Activated CD8-positive, alpha-beta memory T cell treated with anti-CD3 and anti-CD28 coated beads, Interleukin-2, amount 10 ng/mL, durations not matched to agents 7 days and 5 days (primary cell): ENCODE measurements around the gene CFAP99. TPM values are rescaled to one million over a fixed set of nuclear protein-coding genes. Genes with fewer than 3 reads are reported as not detected.

ENCODE experiments used
- ATAC-seq: fragments of 150-1000 bp; cut with Tn5 transposase; one replicate; pipeline ENCODE4 v1.10.0; 2021; ENCODE audit warnings: moderate library complexity
- CTCF ChIA-PET: fragments of 350-600 bp; sonication (Branson Sonifier 250); formaldehyde crosslinking; loops from one replicate; lab custom pipeline; 2021; ENCODE audit warnings: antibody characterized with exemption; lab: Charles Lee
- DNase-seq: peaks from one replicate; pipeline ENCODE4 v3.0.0-alpha.2; 2020
- H3K27ac Mint-ChIP-seq: one replicate; pipeline ENCODE4 v1.8.0; 2021; ENCODE audit warnings: mild to moderate bottlenecking, mixed read lengths
- H3K27me3 Mint-ChIP-seq: one replicate; pipeline ENCODE4 v1.8.0; 2021; ENCODE audit warnings: mixed read lengths
- H3K36me3 Mint-ChIP-seq: one replicate; pipeline ENCODE4 v1.8.0; 2021; ENCODE audit warnings: mild to moderate bottlenecking, mixed read lengths
- H3K4me1 Mint-ChIP-seq: one replicate; pipeline ENCODE4 v1.8.0; 2021; ENCODE audit warnings: mixed read lengths
- H3K4me3 Mint-ChIP-seq: one replicate; pipeline ENCODE4 v1.8.0; 2021; ENCODE audit warnings: mild to moderate bottlenecking, moderate library complexity, mixed read lengths
- H3K9me3 Mint-ChIP-seq: one replicate; pipeline ENCODE4 v1.8.0; 2022; ENCODE audit warnings: low read depth, mixed read lengths
- total RNA-seq, 2 experiments: library from RNA; stranded (reverse); gene quantifications; one replicate each; pipeline ENCODE4 v1.2.3, GENCODE V29; 2021

Gene CFAP99
- total RNA-seq, 2 experiments from 2014 or later: not detected

DNA sequence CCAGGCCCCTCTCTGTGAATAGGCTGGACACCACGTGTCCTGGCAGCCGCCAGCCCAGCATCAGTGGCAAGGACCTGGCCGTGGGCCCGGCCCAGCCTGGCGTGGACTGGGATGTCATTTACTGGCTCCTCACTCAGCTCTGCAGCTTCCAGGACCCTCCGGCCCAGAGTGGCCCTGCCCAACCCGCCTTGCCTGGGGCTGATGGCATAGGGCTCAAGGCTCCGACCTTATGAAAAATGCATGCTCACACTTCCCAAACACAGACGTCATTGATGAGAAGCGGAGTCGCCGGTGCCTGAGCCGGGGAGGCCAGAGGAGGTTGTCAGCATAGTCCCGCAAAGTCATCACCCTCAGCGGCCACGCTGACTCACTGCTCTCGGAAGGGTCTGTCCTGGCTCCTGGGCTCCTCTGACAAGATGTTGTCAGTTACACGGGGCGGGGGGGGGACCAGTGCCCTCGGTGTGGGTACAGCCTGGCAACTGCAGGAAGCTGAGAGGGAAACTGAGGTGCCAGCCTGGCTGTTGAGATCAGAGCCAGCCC is 14.3 kb downstream of the CFAP99 start:
- Mint-ChIP-seq H3K27ac (no peak overlapping the region), H3K4me3 (no peak overlapping the region), H3K9me3 (no peaks in the 10 kb centered on the region), H3K36me3 (no peaks in the 10 kb centered on the region), H3K27me3 (no peaks in the 10 kb centered on the region), H3K4me1 (no peaks in the 10 kb centered on the region)
- CTCF ChIA-PET: interaction anchor here (0.9 to 2.2 kb wide), 2 partner anchors 9 to 14 kb away, joined by 3 to 9 read pairs; partner anchors contain the start of gene CFAP99
- DNase-seq (no peak), ATAC-seq (no peak)

DNA sequence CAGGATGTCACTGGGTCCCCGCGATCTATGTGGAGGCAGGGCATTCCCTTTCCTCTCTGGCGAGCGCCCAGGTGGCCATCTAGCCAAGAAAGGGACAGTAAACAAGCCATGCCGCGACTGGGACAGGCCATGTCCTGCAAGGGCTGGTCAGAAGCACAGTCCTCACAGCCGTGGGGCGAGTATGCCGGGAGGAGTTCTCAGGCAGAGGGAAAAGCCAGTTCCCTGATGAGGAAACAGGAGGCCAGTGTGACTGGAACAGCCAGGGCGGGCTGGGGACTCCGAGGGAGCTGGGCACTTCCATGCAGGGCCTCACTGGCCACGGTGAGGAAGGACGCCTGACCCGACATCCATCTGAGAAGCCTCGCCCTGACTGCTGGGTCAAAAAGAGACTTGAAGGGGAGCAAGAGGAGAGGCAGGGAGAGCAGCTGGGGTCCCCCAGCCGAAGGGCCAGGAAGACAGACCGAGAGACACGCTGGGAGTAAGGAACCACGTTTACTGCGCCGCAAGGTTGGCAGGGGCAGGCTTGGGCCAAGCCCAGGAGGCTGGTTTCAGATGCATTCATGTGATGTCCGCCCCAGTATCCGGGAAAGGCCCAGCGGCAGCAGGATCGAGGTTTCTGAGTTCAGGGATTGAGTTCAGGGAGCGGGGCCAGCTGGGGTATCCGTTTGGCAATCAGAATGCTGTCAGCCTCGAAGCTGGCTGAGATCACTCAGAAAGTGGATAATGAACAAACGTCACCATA is 15.0 kb downstream of the CFAP99 start:
- H3K36me3 Mint-ChIP-seq: no peaks in the 10 kb centered on the region
- DNase-seq (no peak), ATAC-seq (no peak)
- no peaks in the 10 kb centered on the region for H3K4me1 Mint-ChIP-seq
- CTCF ChIA-PET: interaction anchor here (1.0 kb wide), 1 partner anchor 15 kb away, joined by 3 read pairs; no protein-coding TSS in a partner anchor
- no peak overlapping the region for H3K4me3 Mint-ChIP-seq
- no peaks in the 10 kb centered on the region for H3K27me3 Mint-ChIP-seq
- H3K9me3 Mint-ChIP-seq: no peaks in the 10 kb centered on the region
- no peak overlapping the region for H3K27ac Mint-ChIP-seq

GRCh38 chr4:2434420-2434819 is 15.7 kb downstream of the CFAP99 start:
- Mint-ChIP-seq H3K27ac (no peak overlapping the region), H3K36me3 (no peaks in the 10 kb centered on the region), H3K4me3 (no peak overlapping the region), H3K9me3 (no peaks in the 10 kb centered on the region), H3K27me3 (no peaks in the 10 kb centered on the region), H3K4me1 (no peaks in the 10 kb centered on the region)
- ATAC-seq (no peak), DNase-seq (no peak)
- CTCF ChIA-PET: interaction anchor here (1.0 kb wide), 1 partner anchor 15 kb away, joined by 3 read pairs; no protein-coding TSS in a partner anchor

GRCh38 chr4:2436301-2436700 is 17.5 kb downstream of the CFAP99 start:
- Mint-ChIP-seq H3K27me3 (no peaks in the 10 kb centered on the region), H3K4me3 (no peak overlapping the region), H3K9me3 (no peaks in the 10 kb centered on the region), H3K4me1 (no peaks in the 10 kb centered on the region), H3K36me3 (no peaks in the 10 kb centered on the region), H3K27ac (no peak overlapping the region)
- ATAC-seq: no peak
- CTCF ChIA-PET: no interaction called here
- no peak for DNase-seq

GRCh38 chr4:2436761-2437474 is 18.2 kb downstream of the CFAP99 start:
- Mint-ChIP-seq H3K4me3 (no peak overlapping the region), H3K36me3 (no peaks in the 10 kb centered on the region), H3K27me3 (no peaks in the 10 kb centered on the region), H3K9me3 (no peaks in the 10 kb centered on the region), H3K4me1 (peaks cover 3% of the 10 kb centered on the region), H3K27ac (no peak overlapping the region)
- CTCF ChIA-PET: no interaction called here
- DNase-seq: no peak
- no peak for ATAC-seq

DNA sequence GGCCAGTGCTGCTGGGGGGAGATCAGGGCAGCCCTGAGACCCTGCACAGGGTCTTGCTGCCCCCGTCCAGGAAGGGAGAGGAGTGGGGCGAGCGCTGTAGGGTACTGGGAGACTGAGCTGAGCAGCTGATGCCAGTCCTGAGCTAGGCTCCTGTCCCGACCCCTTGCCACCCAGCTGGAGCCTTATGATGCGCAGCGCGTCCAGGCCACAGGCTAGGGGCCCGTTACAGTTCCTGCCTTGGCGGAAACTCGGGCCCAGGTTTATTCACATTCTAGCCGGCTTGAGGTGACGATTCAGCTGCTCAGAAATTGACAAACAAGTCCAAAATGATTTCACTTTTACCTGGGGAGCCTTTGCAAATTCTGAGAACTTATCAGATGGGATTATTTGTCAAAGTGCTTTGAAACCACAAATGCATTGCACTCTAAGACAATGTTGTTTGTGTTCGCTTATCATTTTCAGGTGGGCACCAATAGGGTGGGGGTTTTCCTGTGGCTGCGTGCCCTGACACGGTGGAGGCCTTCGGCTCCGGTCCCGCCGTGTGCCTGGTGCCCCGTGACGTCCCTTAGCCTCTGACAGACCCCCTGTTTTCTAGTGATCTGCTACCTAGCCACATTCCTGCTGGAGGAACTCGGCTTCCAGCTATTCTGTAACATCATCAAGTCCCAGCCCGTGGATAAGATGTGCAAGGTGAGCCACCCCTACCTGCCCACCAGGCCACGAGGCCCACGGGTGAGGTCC is 18.9 kb downstream of the CFAP99 start:
- H3K4me1 Mint-ChIP-seq: peaks cover 3% of the 10 kb centered on the region
- H3K27ac Mint-ChIP-seq: no peak overlapping the region
- ATAC-seq: no peak
- CTCF ChIA-PET: no interaction called here
- no peak overlapping the region for H3K4me3 Mint-ChIP-seq
- no peak for DNase-seq
- H3K27me3 Mint-ChIP-seq: no peaks in the 10 kb centered on the region
- no peaks in the 10 kb centered on the region for H3K9me3 Mint-ChIP-seq
- H3K36me3 Mint-ChIP-seq: no peaks in the 10 kb centered on the region

DNA sequence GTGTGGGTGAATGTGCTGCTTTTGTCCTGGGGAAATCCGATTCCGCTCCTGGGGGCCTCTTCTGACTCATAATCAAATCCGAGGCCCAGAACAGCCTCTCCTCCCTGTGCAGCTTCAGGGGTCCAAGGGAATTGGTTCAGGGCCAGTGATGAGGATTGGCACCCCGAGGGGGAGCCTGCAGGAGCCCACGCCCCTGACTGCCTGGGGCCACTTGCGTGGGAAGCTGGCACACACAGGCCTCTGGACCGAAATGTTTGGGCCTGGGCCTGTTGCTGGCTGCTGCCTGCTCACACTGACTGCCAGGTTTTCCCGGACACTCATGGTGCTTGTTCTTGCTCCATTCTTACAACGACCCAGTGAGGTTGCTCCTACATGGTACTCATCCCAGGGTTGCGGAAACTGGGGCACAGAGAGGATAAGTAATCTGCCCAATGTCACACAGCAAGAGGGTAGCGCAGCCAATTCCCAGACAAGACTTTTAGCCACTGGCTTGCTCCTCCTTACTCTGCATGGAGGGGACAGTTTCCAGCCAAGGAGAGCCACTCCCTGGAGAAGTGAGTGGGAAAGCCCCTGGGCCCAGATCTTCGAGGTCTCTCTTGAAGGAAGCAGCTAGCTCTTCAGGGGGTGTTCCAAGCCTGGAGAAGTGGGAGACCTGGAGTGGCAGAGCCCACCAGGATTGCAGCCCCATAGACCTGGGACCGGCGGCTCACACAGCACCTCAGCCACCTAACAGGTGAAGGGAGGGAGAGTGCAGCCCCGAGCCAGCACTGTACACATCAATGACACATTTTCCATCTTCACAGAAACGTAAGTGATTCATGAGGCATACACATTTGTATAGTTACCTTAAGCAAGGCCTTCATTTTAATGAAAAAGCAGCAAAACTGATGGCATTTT is 20.3 kb downstream of the CFAP99 start:
- DNase-seq (no peak), ATAC-seq (no peak)
- H3K27me3 Mint-ChIP-seq: no peaks in the 10 kb centered on the region
- H3K4me3 Mint-ChIP-seq: no peak overlapping the region
- no peaks in the 10 kb centered on the region for H3K9me3 Mint-ChIP-seq
- no peak overlapping the region for H3K27ac Mint-ChIP-seq
- H3K36me3 Mint-ChIP-seq: no peaks in the 10 kb centered on the region
- CTCF ChIA-PET: interaction anchor here (1.2 to 7.9 kb wide), 2 partner anchors 16 to 220 kb away, joined by 4 to 71 read pairs; no protein-coding TSS in a partner anchor
- H3K4me1 Mint-ChIP-seq: peaks cover 3% of the 10 kb centered on the region

DNA sequence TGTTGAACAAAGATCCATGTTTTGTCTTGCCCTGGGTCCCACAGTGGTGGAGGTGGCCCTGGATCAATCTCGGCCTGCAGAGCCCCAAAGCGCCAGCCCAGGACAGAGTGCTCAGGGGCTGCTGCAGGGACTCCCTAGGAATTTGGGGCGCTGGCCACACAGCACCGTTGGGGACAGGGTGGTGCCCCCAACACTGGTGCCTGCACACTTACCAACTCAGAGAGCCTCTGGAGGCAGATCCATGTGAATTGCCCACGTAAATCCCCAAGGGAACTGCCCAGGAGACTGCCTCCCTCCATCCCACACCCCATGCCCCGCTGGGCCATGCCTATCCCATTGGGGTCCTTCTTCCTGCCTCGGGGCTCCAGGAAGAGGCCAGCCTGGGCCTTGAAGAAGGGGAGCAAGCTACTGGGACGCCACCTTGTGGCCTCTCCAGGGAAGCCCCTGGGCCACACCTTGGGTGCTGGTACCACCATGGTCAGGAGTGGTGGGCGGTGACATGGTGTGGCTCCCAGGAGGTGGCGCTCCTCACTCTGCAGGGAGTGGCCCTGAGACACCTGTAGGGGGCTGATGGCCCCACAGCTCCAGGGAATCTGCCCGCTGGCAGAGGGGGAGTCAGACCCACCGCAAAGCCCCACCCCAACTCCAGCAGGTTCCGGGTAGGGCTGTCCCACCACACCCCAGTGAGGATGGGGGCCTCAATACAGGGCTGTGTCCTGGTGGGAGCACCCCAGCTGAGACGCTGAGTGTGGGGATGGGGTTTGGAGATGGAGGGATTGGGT is 22.8 kb downstream of the CFAP99 start:
- Mint-ChIP-seq H3K27ac (no peak overlapping the region), H3K36me3 (no peaks in the 10 kb centered on the region), H3K4me1 (peaks cover 3% of the 10 kb centered on the region), H3K9me3 (no peaks in the 10 kb centered on the region), H3K4me3 (no peak overlapping the region), H3K27me3 (no peaks in the 10 kb centered on the region)
- CTCF ChIA-PET: interaction anchor here (0.6 to 7.9 kb wide), 27 partner anchors 9 to 514 kb away, joined by 3 to 71 read pairs (median 6); partner anchors contain the start of genes CFAP99, HAUS3, POLN and RNF4
- DNase-seq (peak; percentile 88), ATAC-seq (peak; percentile 96)

DNA sequence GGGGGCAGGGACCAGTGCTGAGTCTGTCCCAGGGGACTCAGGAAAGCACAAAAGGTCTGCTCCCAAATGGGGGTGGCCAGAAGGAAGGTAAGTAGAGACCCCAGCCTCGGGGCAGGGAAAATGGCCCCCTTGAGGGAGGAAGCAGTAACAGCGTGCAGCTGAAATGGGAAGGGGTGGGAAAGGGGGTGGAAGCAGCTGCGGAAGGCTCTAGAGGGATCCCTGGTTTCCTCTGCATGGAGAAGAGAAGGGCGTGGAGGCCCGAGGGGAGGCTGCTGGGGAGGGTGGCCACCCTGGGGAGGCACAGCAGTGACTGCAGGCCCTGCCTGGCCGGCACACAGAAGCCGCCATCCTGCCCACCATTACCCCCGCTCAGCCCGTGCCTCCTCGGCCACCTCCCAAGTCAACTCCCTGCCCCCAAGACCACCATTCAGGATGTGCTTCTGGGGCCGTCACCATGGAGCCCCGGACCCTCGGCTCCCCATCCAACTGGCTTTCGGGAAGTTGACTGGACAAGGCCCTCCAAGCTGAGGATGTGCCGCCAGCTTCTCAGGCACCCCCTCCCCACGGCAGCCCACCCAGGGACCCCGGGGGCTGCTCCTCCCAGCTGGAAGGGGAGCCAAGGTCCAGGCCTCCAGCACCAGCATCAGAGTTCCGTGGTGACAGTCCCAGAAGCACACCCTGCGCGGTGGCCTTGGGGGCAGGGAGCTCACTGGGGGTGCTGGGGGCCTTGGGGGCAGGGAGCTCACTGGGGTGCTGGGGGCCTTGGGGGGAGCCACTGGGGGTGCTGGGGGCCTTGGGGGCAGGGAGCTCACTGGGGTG is 23.6 kb downstream of the CFAP99 start:
- Mint-ChIP-seq H3K9me3 (no peaks in the 10 kb centered on the region), H3K4me3 (no peak overlapping the region), H3K27ac (no peak overlapping the region), H3K4me1 (peaks cover 3% of the 10 kb centered on the region), H3K36me3 (no peaks in the 10 kb centered on the region), H3K27me3 (no peaks in the 10 kb centered on the region)
- ATAC-seq (no peak), DNase-seq (no peak)
- CTCF ChIA-PET: interaction anchor here (0.7 to 7.9 kb wide), 24 partner anchors 9 to 513 kb away, joined by 3 to 71 read pairs (median 6); partner anchors contain the start of genes CFAP99, HAUS3, POLN and RNF4

DNA sequence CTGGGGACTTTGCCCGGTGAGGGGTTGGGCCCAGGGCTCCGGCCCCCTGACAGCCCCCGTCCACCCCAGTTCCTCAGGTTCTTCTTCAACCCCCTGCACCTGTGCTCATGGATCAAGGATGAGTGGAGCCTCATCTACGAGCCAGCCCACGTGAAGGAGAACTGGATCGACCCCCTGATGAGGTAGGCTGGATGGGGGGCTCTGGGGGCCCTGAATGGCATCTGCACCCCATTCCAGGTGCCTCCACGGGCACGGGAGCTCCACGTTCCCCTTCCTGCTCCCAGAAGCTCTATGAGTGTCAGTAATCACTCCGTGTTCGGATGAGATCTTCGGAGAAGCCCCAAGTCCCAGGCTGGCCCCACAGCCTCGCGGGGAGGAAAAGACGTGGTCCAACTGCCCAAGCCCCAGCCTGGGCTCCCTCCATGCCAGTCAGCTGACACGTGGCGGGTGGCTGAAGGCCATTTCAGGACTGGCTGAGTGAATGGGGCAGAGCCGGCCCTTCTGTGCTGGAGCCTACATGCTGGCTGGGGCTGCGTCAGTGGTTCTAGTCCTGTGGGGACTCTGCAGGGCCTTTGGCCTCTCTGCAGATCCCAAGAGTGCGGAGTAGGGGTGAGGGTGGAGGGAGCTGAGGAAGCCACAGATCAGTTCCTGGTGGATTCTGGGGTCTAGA is 24.4 kb downstream of the CFAP99 start:
- H3K9me3 Mint-ChIP-seq: no peaks in the 10 kb centered on the region
- H3K4me1 Mint-ChIP-seq: peaks cover 3% of the 10 kb centered on the region
- no peak overlapping the region for H3K27ac Mint-ChIP-seq
- no peak for ATAC-seq
- no peaks in the 10 kb centered on the region for H3K36me3 Mint-ChIP-seq
- DNase-seq: no peak
- H3K4me3 Mint-ChIP-seq: no peak overlapping the region
- no peaks in the 10 kb centered on the region for H3K27me3 Mint-ChIP-seq
- CTCF ChIA-PET: interaction anchor here (2.1 to 7.9 kb wide), 6 partner anchors 15 to 224 kb away, joined by 6 to 71 read pairs (median 12); partner anchors contain the start of genes HAUS3, POLN and RNF4
